Stimulated activated CD8-positive, alpha-beta memory T cell treated with anti-CD3 and anti-CD28 coated beads, Interleukin-7, amount 100 ng/mL, for 1 hour (primary cell): ENCODE data around the gene ADAM22.
"Not testable (repeated sequence)": the region's sequence is repeated elsewhere in the genome, so short reads cannot be mapped to it uniquely, and the experiment has no call there.

Experiments used
- DNase-seq, 2 donors: peaks; one replicate each; pipeline ENCODE4 v3.0.0-alpha.2; 2020; ENCODE audit warnings: low read depth in 2 of 2

The ADAM22 gene

DNA sequence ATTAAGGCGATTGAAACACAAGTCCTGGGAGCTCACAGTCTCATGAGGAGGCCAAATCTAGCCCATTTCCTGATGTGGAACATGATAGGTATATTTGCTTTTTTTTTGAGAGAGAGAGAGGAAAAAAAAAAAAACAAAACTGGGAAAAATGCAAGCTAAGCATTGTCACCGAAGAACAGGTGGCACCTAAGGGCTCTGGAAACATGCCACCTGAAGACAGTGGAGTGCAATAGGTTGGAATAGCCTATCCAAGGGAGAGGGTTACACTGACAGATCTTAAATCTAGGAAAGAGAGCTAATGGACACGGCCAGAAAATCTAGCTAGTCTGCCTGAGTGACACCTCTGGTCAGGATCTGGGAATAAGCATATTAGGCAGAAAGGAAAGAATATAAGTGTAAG lies 175.6 kb downstream of the ADAM22 start:
- DNase-seq = no peak

DNA sequence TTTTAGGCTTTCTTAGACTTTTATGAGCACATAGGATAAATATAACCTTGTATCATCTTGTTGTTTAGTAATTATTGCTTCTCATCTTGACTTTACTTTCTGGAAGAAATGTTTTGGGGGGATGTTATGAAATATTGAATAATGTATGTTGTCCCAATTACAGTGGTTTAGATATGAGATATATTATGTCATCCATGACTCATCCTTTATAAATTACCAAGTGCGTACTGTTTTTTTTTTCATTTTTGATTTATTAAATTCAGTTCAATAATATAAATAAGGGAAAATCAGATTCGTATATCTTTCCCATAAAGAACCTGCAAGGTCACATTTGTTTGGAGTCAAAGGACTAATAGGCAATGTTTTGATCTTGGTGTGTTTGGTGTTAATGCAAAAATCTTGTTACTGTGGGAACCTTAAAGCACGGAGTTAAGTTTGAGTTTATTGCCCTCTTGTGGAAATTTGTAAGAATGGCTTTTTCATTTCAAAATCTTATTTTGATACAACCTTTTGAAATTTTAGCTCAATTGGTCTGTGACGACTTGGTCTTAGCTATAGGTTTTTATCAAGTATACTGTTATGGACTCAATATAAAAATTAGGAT lies 177.2 kb downstream of the ADAM22 start:
- DNase-seq = no peak

GRCh38 chr7:88111954-88112471 lies 178.0 kb downstream of the ADAM22 start:
- DNase-seq = no peak

DNA sequence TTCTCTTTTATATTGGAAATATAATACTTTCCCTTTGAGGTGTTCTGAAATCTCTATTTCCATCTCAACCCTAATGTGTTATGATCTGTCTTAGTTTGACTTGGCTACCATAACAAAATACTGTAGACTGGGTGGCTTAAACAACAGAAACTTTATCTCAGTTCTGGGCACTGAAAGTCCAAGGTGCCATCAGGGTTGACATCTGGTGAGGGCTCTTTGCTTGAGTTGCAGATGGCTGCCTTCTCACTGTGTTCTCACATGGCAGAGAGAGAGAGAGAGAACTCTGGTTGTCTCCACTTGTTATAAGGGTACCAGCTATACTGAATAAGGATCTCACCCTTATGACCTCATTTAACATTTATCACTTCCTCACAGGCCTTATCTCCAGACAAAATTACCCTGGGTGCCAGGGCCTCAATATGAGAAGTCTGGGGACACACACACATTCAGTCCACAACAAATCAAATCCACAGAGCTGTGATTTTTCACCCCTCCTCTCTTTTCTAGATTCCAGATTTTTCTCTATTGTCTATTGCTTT lies 181.3 kb downstream of the ADAM22 start:
- DNase-seq = no peak

DNA sequence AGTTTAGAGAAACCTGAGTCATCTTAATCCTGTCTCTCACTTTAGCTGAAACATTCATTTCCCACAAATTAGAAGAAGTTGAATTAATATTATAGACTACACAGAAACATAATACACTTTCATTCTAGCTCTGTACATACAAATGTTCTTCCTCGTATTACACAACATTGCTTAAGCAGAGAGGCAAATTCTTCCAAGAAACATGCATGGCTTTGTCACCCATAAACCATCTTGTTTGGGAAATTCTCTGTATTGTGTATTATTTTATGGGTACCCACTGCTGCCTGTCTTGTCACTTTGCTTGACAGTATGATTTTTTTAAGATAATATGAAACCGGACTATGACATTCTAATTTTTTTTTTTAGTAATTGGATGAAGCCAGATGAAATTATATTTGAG lies 181.8 kb downstream of the ADAM22 start:
- no peak for DNase-seq

- DNase-seq = no peak
These were observed 182.3 kb downstream of the ADAM22 start for GRCh38 chr7:88116235-88116795.

DNA sequence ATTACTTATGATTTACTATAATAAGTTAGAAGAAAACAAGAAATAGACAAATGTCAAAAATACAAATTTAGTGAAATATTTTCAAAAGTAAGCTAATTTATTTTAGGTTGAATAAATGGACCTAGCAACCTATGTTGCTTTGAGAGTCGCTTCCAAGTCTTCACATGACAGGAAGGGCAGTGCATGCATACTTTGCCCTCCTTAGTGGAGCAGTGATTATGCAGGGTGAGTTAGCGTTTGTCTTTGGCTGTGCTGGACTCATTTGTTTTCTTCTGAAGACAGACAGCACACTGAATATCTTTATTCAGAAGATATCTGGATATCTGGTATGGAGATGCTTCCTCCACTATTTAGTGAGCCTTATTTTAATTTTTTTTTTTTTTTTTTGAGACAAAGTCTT lies 183.3 kb downstream of the ADAM22 start:
- DNase-seq = no peak

GRCh38 chr7:88121335-88121734 lies 187.3 kb downstream of the ADAM22 start:
- DNase-seq = no peak

GRCh38 chr7:88127637-88128290 lies 193.7 kb downstream of the ADAM22 start:
- DNase-seq = no peak

- DNase-seq = no peak
These were observed 198.7 kb downstream of the ADAM22 start for GRCh38 chr7:88132725-88133124.

DNA sequence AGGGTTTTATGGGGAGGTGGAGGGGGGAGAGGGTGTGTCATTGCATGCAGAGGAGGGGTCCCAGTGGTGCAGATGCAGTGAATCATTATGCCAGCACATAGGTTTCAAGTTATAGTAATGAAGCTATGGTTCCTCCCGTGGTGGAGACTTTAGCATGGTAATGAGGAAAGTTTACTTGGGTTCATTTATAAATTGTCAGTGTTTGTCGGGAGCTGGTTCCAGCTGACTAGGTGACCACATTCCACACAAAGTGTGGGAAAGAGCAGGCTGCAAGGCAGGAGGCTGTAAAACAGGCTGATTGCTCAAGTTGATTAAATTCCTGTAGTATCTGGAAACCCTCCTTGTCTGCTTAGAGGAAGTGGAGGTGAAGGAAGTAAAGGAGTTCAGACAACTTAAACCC lies 206.9 kb downstream of the ADAM22 start:
- no peak for DNase-seq

- DNase-seq = no peak
These were observed 207.4 kb downstream of the ADAM22 start for GRCh38 chr7:88141479-88141878.

DNA sequence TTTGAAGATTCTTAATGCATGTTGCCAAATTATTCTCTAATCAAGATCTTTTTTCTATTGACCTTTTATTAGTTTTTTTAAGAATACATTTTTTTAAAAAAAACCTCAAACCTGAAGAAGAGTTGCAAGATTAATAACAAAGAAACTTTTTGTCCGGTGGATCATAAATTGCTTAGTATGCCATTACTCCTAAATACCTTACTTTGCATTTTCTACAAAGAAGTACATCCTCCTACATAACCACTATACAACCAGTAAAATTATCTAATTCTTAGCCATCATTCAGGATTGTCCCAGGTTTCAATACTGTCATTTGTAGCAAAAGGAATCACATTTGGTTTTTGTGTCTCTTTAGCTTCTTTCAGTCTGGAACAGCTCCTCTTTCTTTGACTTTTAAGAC lies 207.9 kb downstream of the ADAM22 start:
- no peak for DNase-seq

DNA sequence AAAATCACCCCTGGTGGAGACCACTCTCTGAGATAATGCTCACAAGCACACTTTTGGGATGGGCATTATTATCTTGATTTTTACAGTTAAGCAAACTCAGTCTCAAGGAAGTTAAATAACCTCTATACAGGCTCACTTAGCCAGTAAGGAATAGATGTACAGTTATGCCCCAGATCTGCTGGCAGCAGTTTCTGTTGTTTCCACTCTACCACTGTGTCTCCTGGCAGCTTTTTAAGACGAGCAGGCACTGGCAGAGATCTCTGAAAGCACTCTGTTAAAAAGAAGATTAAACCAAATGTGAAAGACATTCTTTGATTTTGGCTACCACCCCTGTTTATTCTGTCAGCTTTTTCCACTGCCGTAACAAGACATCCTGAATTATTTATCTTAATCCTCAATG lies 212.6 kb downstream of the ADAM22 start:
- no peak for DNase-seq

DNA sequence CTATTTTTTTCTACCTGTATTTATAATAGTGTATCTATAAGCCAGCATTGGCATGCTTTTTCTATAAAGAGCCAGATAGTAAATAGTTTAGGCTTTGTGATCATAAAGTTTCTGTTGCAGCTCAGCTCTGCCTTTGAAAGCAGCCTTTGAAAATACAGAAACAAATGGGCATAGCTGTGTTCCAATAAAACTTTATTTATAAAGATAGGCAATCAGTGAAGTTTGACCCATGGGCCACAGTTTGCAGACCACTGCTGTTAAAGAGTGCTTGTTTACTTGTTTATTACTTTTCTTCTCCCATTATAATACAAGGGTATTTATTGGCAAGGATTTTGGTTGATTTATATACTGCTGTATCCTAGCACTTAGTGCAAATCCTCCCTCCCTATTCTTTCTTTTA lies 213.3 kb downstream of the ADAM22 start:
- no peak for DNase-seq

GRCh38 chr7:88147949-88148348 lies 213.9 kb downstream of the ADAM22 start:
- no peak for DNase-seq

DNA sequence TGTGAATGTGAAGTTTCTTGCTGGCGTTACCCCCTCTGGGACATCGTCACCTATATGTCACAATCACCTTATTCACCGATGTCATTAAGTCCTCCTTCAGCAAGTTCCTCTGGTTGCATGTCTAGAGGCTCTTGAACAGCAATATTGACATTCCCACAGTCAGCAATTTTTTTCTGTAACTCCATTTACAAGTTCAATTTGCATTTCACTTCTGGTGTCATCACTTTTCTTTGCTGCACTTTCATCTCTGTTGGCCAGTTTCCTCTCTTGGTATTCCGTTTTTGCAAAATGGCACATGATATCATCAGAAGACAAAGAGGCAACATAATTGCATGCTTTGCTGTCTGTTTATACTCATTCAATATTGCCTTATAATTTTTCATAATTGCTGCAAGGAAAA lies 216.0 kb downstream of the ADAM22 start:
- DNase-seq = no peak

DNA sequence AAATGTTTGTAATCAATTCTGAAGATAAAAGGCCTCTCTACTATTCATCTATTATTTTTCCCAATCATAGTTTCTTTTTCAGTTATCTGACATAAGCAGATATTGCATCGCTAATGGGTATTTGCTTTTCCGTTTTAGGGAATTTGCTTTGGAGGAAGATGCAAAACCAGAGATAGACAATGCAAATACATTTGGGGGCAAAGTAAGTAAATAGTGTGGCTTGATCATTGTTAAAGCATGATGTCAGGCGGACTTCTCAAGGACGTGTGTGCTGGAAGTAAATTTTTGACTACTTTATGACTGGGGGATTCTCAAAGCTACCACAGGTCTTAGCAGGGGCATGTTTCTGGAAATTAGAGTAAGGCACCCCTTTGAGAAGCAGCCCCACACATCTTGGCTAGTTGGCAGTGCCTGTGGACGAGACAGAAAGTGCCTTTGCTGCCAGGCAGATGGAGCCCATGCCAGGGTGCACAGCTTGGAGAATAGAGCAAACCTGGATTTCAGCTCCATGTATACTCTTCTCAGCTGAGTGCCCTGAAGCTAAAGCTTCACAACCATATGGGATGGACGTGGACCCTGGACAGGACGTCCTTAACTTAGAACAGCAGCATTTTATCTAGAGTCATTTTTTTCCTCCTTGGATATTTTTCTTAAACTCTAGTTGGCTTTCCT lies 217.2 kb downstream of the ADAM22 start:
- DNase-seq = no peak

DNA sequence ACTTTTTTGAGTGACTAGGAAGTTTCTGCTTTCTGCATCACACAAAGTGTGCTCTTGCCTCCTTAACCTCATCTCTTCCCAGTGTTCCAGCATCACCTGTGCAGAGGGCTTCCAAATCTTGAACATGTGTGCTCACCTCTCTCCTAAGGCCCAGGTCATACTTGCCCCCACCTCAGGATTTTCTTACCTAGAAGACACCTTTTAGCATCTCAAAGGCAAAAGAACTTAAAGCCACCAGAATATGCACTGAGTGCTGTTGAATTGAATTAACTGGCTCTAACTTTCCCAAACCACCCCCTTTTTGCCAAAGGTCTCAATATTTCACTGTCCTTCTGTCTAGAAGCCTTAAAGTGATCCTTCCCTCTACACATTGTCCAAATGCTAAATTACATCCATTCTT lies 219.3 kb downstream of the ADAM22 start:
- DNase-seq = no peak

DNA sequence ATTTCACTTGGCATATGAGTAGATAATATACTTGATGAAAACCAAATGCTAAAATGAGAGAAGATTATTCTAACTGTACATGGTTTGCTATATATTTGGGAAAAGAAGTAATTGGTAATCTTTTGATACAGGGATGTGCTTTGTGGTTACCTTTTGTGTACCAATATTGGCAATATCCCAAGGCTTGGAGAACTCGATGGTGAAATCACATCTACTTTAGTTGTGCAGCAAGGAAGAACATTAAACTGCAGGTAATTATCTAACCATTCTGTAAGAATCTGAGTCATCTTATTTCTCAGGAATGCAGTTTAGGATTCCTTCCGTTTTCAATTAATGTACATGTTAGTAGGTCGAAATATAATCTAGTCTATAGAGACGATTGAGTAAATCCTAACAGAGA lies 221.7 kb downstream of the ADAM22 start:
- no peak for DNase-seq

- no peak for DNase-seq
These were observed 222.3 kb downstream of the ADAM22 start for GRCh38 chr7:88156356-88156755.

DNA sequence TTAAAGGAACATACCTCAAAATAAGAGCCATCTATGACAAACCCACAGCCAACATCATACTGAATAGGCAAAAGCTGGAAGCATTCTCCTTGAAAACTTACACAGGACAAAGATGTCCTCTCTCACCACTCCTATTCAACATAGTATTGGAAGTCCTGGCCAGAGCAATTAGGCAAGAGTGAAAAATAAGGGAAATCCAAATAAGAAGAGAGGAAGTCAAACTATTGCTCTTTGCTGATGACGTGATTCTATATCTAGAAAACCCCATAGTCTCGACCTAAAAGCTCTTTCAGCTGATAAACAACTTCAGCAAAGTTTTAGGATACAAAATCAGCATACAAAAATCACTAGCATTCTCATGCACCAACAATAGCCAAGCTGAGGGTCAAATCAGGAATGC lies 225.7 kb downstream of the ADAM22 start:
- DNase-seq = not testable (repeated sequence)

GRCh38 chr7:88165697-88166096 lies 231.6 kb downstream of the ADAM22 start:
- no peak for DNase-seq
